ENCODE results near the gene UMODL1.

The UMODL1 gene

DNA sequence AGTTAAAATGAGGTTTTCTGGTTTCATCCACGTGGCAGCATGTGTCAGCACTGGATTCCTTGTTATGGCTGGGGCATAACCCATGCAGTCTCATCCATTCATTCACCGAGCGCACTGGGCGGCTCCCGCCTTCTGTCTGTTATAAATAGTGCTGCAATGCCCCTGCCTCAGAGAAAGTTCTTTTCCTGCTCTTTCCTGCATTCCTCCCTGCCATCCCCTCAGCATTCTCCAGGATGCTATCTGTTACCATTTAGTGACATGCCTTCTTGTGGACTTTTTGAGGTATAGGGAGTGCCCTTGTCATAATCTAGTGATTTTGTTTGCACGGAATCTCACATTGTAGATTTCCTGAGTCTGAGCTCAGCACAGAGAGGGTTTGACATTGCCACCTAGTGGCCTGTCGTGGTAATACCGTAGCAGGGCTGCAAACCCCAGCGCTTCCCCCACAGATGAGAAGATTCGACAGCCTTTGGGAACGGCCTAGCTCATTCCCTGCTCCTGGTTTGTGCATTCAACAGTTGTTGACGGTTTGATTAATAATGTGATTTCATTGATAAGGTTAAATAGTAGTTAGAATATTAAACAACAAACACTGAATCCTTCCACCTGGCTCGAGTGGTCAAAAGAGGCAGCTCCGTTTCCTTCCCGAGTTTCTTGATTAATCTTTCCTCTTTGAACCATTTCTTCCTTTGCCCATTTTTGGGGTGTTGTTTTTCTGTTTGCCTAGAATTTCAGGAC, 46.3 kb downstream of the UMODL1 start:
- DNase-seq: peak; percentile 64 to 72

GRCh38 chr21:42117967-42118780, 47.1 kb downstream of the UMODL1 start:
- no peak for DNase-seq

GRCh38 chr21:42118901-42119300, 47.8 kb downstream of the UMODL1 start:
- DNase-seq: peak in 1 of 2 donors; percentile 7

DNA sequence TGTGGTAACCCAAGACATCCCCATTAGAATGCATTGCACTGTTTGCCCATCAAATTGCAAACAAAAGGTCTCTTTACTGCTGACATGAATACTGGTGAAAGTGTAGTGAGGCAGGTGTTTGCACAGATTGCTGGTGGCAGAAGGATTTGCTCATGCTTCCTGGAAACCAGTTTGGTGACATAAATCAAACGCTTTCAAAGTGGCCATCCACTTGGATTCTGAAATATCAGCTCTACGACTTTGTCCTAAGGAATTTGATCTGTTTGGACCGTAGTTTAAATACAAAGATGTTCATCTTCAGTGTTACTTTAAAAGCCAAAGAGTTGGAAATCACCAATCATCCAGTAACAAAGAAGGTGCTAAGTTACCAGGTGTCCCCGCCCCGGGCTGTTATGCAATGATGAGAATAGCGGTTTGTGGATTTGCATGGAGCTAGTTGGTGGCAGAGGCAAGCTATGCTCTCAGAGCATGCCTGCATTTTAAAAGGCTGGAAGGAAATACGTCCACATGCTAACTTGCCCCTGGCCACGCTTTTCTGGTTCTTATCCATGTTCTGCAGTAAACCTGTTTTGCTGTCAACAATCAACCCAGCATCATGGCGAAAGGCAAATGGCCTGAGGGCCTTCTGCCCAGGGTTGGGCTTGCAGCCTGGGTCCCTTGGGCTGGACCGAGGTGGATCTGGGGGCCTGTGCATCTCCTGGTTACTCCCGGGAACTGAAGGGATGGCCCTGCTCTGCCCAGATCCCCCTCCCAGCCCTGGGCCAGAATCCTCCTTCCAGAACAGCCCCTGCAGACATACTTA, 49.2 kb downstream of the UMODL1 start:
- no peak for DNase-seq

GRCh38 chr21:42120903-42121535, 49.9 kb downstream of the UMODL1 start:
- no peak for DNase-seq

- no peak for DNase-seq
Observed at GRCh38 chr21:42121794-42122193, 50.7 kb downstream of the UMODL1 start.

- DNase-seq: no peak
Observed at GRCh38 chr21:42122398-42122797, 51.3 kb downstream of the UMODL1 start.

DNA sequence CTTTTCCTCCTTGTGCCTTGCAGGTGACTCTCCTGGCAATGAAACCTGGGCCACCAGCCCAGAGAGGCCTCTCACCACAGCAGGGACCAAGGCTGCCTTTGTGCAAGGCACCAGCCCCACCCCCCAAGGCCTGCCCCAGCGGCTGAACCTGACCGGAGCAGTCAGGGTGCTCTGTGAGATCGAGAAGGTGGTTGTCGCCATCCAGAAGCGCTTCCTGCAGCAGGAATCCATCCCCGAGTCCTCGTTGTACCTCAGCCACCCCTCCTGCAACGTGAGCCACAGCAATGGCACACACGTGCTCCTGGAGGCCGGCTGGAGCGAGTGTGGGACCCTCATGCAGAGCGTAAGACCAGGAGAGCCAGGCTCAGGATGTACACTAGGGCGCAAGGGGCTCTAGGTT, 51.7 kb downstream of the UMODL1 start:
- DNase-seq: no peak

GRCh38 chr21:42123219-42123908, 52.2 kb downstream of the UMODL1 start:
- DNase-seq: no peak

DNA sequence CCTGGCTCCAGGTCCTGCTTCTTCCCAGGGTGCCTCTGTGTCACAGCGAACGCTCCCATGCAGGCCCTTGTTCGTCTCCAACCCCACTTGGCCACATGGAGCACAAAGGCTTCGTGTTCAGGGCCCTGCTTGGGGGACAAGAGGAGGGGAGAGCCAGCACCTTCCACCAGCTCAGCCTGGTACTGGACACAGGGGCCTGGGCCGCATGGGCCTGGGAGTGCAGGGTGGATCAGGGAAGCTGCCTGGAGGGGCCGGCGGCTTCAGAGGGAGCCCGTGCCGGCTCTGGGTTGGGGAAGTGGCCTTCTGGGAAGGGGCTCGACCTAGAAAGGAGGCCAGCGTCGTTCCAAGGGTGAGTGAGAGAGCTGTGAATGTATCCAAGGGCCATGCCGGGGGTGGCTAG, 53.0 kb downstream of the UMODL1 start:
- DNase-seq: no peak

- DNase-seq: no peak
Observed at GRCh38 chr21:42124826-42125570, 53.9 kb downstream of the UMODL1 start.

DNA sequence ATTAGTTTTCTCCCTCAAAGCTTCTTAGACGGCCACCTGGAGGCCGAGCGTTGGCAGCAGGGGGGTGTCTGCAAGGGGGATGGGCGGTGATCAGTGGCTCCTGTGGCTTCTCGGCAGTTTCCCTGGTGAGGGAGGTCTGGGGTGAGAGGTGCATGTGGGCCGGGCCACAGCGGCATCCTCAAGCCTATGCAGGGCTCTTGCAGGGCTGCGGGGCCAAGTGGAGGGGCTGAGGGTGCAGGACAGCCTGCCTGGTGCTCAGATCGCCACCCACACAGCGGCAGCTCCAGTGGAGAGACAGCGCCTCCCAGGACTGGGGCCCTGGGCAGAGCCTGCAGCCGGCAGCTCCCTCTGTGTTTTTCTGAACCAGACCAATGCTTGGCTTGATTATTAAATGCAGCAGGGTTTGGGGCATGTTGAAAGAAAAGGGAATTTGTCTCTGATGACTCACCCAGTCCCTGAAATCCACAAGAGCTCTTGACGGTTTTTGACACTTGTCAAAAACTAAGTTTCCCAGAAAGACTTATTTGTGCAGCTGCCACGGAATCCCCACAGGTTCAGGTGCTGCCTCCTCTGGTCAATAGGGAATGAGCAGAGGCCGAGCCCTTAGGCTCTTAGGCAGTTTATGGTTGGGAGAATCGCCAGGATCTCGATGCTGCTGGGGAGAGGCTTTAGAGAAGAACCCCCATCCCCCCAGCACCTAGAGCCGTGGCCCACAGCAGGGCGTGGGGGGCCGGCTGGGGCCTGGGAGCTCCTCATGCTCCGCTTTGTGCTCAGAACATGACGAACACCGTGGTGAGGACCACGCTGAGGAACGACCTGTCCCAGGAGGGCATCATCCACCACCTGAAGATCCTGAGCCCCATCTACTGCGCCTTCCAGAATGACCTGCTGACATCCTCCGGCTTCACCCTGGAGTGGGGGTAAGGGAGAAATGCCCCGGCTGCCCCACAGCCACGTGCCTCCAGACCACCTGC, 54.7 kb downstream of the UMODL1 start:
- DNase-seq: no peak

DNA sequence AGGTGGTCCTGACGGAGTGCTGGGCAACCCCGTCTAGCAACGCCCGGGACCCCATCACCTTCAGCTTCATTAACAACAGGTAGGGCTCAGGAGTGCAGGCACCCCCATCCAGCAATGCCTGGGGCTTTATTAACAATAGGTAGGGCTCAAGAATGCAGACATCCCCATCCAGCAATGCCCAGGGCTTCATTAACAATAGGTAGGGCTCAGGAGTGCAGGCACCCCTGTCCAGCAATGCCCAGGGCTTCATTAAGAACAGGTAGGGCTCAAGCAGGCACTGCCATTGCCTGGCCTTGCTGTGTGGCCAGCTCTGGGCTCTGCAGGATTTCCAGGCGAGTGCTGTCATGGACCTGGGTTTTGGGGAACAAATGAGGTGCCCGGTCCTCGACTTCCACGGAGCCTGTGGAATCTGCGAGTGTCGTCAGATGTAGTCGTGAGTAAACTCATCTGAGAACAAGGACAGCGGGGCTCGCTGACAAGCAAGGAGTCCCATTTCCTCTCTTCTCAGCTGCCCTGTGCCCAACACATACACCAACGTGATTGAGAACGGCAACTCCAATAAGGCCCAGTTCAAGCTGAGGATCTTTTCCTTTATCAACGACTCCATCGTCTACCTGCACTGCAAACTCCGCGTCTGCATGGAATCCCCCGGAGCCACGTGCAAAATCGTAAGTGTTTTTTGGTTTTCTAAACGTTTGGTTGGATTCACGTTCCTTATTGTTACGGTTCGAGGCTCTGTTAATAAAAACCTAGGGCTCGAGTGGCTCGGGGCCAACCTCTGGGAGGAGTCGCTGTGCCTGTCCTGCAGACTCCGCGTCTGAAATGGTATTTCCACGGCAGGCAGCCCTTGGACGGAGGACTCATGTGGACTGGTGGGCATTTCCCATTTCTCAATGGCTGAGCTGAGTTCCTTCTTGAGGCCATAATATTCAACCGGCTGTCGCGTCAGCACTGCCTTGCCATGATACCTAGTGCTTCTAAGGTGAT, 56.3 kb downstream of the UMODL1 start:
- DNase-seq: no peak

GRCh38 chr21:42129300-42130266, 58.5 kb downstream of the UMODL1 start:
- no peak for DNase-seq

DNA sequence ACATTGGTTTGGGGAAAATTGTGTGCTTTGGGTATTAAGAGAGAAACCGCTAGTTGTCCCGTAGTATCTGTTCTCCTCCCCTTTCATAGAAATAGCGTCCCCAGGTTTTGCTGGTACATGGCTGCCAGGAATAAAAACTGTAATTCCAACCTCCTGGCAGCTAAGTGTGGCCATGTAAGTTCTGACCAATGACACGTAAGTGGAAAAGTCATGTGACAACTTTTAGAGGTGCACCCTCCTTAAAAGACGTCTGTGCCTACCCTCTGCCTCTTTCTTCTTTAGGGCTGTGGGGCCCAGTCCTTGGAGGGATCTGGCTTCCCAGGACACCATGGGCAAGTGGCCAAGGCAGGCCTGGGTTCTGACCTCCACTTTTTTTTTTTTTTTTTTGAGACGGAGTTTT, 59.3 kb downstream of the UMODL1 start:
- no peak for DNase-seq

- no peak for DNase-seq
Observed at GRCh38 chr21:42132183-42132582, 61.1 kb downstream of the UMODL1 start.

DNA sequence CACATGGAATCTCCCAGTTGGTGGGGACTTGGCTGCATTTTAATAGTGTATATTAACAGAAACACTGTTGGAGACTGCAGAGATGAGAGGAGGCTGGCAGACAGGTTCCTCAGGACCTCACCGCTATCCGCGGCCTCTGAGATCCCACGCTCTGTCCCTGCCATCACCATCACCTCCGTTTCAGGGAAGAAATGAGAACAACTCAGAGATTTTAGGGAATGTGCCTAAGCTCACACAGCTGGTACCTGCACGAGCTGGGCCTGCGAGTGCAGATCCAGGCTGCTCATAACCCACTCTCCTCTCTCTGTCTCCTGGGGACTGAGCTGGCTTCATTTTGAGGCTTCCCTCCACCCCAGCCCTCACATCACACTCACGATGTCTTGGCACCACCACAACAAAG, 62.0 kb downstream of the UMODL1 start:
- no peak for DNase-seq
